NCI-H2196 treated with DMSO at 0.1 percent for 48 hours (cell line): ENCODE results near the gene ULK4.
"Not testable (repeated sequence)": the region's sequence is repeated elsewhere in the genome, so short reads cannot be mapped to it uniquely, and the experiment has no call there.

ENCODE experiments used
- DNase-seq: peaks from one replicate; lab custom pipeline; 2025; ENCODE audit not compliant: unreplicated experiment; lab: John Stamatoyannopoulos, UW

Gene ULK4

DNA sequence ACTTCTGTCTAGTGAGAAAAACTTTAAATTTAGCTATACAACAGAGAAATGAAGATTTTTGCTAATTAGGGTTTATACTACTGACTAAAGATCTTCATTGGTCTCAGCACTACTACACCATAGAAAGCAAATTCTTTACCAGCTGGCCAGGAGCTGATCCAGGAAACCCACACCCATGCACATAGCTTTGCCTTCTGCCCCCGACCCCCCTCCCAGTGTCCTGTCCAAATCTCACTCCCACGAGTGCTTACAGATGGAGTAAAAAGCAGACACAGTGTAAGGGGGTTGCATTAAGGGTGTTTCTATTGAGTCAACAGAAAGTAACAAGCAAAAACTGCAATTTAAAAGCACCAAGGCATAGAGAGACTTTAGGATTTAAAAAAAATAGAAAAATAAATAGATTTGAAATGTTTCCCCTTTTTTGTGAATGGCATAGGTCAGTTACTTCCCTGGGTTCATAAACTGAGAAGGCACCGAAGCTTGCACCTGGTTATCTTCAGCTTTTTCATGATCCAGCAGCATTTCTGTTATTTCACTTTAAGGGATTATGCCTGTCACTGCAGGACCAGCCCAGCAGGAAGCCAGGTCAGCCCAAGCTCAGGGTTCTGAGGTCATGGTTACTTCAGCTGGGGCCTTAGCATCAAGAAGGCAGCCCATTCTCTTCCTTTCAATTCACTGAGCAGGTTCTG, 638.3 kb downstream of the ULK4 start:
- no peak for DNase-seq

DNA sequence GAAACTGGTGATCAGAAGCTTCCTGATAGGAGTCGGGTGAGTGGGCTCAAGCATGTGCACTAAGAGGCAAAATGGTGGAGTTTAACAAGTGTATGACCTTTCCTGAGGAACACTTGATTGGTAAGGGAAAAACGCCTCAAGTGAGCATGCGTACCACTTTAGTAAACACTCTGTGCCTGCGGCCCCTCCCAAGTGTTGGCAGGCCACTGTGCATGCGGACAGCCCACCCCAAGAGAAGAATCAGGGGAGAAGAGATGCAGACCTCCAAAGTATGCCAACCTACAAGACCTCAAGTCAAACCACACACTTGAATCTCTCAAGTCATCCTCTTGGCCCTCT, 640.3 kb downstream of the ULK4 start:
- DNase-seq, result no peak

DNA sequence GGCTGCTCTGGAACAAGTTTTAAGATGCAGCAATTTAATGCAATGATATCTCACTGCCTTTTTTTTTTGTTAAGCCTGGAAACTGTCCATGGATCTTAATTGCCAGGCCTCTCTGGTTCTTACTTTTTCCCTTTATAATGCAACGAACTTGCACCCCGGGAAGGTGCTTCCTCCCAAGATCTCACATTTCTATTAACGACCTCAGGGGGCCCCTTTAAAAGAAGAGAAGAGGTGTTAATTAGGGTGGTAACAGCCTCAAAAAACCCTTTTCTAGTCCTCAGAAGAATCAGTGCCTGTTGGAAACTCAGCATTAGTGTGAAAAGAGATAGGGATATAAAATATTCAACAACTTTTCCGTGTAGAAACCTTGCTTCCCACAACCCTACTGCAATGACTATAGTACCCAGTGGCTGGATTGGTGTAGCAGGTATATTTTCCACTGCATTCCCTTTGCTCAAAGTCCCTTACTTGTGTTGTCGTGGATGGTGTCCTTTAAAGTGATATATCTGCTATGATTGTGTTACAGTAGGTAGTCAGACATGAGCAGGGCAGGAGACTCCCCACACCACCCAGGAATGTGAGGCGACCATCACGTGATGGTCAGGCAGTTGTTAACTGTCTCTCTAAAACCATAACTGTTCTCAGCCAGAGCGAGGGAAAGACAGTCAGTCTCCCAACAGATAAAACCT, 640.8 kb downstream of the ULK4 start:
- no peak for DNase-seq

DNA sequence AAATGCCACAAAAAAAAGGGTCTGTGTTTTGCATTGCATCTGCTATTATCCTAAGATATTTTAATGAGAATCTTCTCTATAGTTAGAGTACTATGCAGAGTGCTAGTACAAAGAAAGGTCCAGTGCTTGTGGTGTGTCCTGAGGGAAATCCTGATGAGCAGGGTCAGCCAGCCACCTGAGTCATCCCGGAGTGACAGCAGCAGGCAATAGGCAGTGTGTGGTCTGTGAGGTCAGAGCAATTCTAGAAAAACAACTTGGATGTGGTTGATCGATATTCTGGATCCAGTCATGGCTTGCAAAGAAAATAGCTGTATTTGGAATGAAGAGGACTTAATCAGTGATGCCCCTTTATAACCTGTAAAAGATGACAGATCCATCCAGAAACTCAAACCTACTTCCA, 643.4 kb downstream of the ULK4 start:
- DNase-seq, result no peak

DNA sequence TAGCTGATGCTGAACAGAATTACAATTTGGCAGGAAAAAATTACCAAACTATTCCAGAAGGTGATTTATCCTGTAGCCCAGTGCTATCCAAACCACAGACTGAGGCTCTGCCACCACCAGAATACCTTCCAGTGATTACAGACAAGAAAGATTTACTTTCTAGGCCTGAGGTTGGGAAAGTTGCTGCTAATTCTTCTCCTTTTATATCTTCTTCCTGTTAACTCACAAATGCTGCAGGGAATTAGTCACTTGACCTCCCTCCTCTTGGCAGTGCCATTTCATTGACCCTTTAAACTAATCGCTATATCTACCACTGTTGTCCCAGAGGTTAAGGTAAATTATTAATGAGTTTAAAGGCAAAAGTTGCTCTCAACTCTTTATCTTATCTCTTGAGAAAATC, 644.2 kb downstream of the ULK4 start:
- DNase-seq, result no peak

DNA sequence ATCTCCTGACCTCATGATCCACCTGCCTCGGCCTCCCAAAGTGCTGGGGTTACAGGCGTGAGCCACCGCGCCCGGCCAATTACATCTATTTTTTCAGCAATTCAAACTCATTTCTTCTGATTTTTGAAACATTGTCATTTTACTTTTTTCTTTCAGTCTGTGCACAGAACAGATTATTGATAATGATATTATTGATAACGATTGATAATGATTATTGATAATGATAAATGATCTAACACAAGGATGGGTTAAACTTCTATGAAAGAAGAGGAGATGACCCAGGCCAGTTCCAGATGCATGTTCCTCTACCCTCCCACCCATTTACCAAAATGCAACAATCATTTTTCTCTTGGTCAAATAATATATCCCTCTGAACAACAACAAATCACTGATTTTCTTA, 644.6 kb downstream of the ULK4 start:
- DNase-seq, result no peak

DNA sequence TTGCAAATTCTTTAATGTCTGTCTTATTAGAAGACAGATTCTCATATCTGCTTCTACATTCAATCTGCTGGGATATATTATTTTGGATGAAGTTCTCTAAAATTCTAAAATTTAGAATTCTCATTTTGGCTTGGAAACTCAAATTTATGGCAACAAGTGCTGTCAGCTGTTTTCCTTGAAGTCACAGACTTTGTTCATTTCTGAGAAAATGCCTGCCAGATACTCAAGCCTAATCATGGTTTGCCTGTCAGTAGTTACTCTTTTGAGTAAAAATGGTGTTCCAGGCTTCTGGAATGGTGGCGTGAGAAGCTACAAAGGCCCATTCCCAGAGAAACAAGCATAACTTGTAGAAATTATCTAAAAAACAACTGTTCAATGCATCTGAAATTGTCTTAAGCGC, 646.8 kb downstream of the ULK4 start:
- no peak for DNase-seq

DNA sequence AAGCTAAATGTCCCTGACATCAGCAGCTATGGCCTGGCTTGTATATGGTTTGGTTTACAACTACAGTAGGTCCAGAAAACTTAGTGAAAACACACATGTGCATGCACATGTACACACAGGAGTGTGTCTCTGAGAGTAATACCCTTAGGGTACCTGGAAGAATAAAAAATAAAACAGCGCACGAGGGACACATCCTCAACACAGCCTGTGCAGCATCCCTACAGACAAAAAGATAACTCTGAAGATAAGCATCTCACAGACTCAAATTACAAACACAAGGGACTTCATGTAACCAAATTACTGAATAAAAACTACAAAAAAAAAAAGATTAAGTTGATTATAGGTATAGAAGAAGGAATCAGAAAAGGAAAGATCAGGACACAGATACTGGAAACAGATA, 653.8 kb downstream of the ULK4 start:
- no peak for DNase-seq

DNA sequence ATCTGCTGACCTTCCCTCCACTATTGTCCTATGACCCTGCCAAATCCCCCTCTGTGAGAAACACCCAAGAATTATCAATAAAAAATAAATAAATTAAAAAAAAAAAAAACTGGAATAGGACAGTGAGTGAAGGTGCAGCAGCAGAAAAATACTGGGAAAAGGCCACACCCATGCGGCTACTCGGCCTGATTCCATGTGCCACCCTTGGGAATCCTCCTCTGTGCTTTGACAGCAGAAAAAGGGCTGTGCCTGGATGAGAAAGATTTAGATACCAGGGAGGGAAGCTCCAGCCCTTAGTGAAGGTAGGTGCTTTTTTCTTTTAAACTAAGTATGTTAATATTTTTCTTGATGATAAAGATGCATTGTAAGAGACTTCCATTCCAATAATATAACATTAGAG, 654.8 kb downstream of the ULK4 start:
- no peak for DNase-seq

DNA sequence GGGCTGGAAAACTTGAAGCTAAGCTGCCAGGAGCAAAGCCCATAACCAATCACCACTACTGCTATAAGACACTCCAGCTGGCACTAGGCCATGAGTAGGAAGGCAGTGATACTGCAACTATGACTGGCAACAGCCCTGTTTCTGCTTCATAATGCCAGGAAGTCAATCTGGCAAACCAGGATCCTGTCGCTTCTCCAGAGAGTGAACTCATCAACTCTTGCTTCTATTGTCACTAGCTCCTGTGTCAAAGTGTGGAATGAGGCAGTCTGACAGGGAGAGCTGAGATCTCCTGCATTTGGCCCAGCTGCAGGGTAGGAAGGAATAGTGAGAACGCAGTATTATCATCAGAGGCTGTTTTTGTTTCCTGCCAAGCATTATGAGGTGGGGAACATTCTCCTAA, 657.3 kb downstream of the ULK4 start:
- DNase-seq, result no peak

DNA sequence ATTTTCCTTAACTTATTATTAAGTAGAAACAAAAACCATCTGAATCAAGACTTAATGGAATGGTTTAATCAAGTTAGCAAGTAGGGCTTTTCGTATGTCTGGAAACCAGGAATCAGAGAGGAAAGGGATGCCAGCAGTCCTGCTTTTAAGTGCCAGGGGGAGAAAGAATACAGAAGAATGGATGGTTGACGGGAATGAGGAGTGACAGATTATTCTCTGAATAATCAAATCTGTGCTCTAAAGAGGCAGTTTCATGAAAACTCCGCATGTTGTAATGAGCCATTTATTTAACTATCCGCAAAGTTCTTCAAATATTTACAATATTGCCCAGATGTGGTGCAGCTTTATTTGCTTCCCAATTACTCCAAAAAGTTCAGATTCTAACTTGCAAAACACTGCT, 659.6 kb downstream of the ULK4 start:
- DNase-seq, result no peak

DNA sequence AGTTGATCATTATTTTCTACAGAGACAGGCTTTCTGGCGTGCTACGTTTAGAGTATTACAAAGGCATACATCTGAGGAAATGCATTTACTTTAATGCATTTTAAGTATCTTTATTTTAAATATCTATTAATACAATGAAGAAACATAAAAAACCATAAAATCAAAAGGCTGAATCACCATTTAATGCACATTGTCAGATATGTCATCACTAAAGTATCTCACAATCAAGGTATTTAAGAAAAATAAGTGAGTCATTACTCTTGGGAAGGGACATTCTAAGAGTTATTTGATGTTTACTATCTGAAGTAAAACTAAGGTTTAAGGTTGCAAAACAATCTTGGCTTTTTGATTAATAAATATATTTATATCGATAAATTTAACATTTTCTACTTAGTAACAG, 660.4 kb downstream of the ULK4 start:
- DNase-seq, result no peak

DNA sequence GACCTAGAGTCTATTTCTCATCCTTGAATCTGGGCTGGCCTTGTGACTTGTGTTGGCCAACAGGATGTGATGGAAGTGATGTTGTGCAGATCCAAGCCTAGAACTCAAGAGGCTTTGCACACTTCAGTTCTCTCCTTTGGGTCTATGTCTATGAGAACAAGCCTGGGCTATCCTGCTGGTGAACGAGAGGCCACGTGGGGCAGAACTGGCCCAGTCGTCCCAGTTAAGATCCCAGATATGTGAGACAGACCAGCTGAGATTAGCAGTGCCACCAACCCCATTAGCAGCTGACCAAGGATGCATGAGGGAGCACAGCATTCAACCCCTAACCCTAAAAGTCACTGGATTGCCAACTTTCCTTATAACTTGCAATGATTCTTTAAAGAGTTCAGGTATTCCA, 662.9 kb downstream of the ULK4 start:
- no peak for DNase-seq

DNA sequence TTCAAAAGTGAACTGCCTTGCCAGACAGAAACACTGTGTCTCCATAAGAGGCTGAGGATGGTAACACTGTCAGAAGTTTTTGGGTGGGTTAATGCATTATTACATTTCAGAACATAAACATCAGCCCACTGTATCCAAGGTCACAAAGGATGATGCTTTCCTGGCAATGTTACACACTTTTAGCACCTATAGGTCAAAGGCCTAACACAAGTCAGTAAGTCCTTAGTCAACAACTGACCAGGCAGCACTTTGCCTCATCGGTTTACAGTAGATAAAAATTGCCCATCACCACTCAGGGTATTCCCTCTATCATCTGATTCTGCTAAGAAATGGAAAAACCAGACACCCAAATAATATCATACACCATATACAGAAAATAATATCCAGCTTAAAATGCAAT, 664.2 kb downstream of the ULK4 start:
- no peak for DNase-seq

DNA sequence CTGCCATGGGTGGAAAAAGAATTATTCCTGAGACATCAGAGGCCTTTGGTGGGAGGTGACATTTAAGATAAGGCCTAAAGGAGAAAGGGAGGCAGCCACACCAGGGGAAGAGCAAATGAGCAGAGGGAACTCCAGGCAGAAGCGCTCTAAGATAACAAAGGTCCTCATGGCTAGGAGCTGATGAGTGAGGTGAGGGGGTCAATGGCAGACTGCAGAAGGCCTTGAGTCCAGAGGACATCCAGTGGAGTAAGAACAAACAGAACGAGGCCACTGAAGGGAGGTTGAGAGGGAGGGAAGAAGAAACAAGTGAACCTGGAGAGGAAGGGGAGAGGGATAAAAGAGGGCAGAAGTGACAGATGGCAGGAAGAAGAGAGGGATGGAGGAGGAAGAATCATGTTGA, 665.3 kb downstream of the ULK4 start:
- DNase-seq, result no peak

DNA sequence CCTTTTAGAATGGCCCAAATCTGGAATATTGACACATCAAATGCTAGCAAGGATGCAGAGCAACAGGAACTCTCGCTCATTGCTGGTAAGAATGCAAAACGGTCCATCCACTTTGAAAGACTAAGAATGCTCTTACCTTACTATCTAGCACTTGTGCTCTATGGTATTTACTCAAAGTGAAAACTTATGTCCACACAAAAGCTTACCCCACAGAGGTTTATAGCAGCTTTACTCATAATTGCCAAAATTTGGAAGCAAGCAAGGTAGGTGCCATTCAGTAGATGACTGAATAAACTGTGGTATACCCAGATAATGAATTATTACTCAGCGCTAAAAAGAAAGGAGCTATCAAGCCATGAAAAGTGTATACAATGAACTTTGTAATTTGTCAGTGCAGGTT, 666.2 kb downstream of the ULK4 start:
- DNase-seq, result no peak

DNA sequence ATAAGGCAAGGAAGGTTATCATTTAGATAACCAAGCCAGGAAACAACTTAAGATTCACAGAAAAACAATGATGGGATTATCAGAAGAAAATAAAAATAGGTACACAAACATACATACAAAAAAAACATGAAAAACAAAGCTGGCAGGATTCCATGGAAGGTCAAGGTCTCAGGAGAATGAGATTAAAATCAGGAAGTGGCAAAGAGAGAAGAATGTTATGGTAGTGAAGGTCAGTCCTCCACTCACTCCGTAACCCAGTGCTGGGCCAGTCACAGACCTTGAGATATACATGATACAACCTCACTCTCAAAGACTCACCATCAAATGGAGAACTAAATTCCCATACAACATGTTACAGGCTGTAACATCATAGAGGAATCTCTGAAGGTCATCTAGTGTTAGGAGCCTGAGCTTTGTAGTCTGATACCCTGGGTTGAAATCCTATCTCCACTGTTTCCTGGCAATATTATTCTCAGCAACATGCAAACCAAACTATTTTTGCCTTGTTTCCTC, 668.7 kb downstream of the ULK4 start:
- no peak for DNase-seq

DNA sequence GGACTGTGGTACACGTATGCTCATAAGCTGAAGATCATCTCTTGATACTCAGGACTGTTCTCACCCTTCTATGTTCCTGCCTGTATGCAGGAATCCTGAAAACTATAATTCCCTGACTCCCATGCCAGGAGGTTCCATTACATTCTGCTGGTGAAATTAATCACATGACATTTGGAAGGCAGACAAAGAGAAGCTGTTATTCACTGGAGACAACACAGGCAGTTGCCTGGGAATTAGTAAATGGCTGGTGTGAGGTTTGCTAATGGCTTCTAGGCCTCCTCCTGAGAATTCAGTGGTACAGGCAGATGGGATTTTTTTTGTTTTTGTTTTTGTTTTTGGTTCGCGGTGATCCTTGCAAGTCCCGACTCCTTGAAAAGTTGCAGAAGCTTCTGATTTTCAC, 671.2 kb downstream of the ULK4 start:
- no peak for DNase-seq

DNA sequence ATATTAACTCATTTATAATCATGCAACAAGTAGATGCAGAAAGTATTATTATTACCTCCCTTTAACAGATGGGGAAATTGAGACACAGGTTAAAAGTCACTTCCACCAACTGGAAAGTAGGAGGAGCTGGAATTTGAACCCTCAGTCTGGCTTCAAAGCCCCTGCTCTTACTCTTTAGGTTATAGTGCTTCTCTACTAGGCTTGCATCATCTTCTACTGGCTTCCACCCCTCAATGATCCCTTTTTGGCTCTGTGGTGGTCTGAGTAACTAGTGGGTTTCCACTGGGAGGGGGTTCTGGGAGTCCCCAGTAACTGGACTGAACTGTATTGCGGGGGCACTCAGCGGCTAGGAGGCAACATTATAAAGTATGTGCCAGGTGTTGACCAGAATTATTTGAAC, 671.6 kb downstream of the ULK4 start:
- no peak for DNase-seq

DNA sequence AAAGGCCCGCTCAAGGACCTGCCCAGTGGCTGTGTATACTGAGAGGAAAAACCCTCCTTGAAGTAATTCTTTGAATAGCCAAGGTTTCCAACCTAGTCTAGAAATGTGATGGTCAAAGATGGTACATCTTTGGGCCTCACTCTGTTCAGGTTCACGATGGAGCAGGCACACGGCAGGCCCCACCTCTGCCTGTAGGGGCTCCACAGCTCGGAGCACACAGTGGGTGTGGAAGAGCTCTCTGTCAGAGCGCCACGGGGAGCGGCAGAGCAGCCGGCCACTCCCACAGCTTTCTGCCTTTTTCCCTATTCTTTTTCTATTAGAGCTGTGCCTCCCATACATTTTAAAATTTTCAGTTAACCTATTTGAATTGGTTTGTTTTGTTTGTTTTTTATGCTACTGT, 673.1 kb downstream of the ULK4 start:
- DNase-seq, result no peak

DNA sequence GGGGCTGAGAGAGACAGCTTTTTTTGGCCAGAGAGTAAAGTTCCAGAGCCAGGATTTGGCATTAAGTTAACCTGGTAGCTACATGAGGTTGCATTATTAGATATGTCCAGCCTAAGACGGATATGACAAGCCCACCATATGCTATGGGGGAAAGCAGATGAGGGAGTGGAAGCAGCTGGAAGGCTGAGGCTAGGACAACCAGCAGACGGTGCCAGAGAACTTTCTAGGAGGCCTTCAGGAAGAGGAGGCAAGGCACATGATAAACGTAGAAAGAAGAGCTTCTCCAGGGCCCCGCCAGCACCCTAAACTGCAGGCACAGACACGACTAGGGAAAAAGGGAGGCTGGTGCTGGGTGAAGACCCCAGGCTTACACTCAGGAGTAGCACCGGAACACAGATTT, 675.6 kb downstream of the ULK4 start:
- no peak for DNase-seq

DNA sequence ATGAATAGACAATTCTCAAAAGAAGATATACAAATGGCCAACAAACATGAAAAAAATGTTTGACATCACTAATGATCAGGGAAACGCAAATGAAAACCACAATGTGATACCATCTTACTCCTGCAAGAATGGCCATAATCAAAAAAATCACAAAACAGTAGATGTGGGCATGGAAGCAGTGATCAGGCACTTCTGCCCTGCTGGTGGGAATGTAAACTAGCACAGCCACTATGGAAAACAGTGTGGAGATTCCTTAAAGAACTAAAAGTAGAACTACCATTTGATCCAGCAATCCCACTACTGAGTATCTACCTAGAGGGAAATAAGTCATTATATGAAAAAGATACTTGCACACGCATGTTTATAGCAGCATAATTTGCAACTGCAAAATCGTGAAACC, 677.0 kb downstream of the ULK4 start:
- not testable (repeated sequence) for DNase-seq
